ENCODE results near the gene CCDC148. TPM values are rescaled to one million over a fixed set of nuclear protein-coding genes. Genes with fewer than 3 reads are reported as not detected.

Gene CCDC148
- polyA plus RNA-seq, 3 donors = not detected

DNA sequence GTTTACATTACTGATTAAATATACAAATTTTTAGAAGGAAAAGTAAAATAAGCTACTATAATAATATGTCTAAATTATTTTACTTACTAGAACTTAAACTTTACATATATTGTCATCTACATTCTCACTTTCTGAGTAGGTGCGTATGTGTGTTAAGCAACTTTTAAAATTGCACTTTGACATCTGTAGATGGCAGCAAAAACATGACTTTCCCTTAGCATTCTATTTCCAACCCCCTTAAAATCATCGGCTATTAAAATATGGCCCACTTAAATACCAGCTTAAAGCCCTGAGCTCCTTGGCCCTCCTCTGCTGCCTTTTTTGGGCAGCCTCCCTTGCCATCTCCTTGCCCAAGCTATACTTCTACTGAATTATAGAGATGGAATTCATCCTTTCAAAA, 276.9 kb downstream of the CCDC148 start:
- H3K4me2 ChIP-seq (replicated peaks; ENCODE audit: extremely low read depth, low read length, poor library complexity, severe bottlenecking) = no peak overlapping the region
- no peaks in the 10 kb centered on the region for H3K9me3 ChIP-seq (replicated peaks in 1 of 2; ENCODE audit: control insufficient read depth in 1 of 2, insufficient read depth in 1 of 2, low read length in 2 of 2)
- intact Hi-C loops (cut with micrococcal nuclease) = no loop called here
- peaks cover 11% of the 10 kb centered on the region for H3K4me1 Mint-ChIP-seq
- no peaks in the 10 kb centered on the region for H3K79me2 ChIP-seq (ENCODE audit: insufficient read depth, low read length)
- no peaks in the 10 kb centered on the region for H4K20me1 ChIP-seq (ENCODE audit: insufficient read depth, low read length)
- no peaks in the 10 kb centered on the region for H3K27me3 ChIP-seq (ENCODE audit: control insufficient read depth in 2 of 2, insufficient read depth in 2 of 2, low read length in 2 of 2)
- H3K27ac Mint-ChIP-seq = no peak overlapping the region
- DNase-seq = peak in 1 of 3 donors; percentile 7
- TF ChIP-seq, protein P1, sequence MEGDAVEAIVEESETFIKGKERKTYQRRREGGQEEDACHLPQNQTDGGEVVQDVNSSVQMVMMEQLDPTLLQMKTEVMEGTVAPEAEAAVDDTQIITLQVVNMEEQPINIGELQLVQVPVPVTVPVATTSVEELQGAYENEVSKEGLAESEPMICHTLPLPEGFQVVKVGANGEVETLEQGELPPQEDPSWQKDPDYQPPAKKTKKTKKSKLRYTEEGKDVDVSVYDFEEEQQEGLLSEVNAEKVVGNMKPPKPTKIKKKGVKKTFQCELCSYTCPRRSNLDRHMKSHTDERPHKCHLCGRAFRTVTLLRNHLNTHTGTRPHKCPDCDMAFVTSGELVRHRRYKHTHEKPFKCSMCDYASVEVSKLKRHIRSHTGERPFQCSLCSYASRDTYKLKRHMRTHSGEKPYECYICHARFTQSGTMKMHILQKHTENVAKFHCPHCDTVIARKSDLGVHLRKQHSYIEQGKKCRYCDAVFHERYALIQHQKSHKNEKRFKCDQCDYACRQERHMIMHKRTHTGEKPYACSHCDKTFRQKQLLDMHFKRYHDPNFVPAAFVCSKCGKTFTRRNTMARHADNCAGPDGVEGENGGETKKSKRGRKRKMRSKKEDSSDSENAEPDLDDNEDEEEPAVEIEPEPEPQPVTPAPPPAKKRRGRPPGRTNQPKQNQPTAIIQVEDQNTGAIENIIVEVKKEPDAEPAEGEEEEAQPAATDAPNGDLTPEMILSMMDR (IDR thresholded peaks at IDR 0.05) = peak; percentile 51
- no peaks in the 10 kb centered on the region for H3K36me3 Mint-ChIP-seq
- H3K4me3 Mint-ChIP-seq = no peak overlapping the region
- no peak overlapping the region for H3K9ac ChIP-seq (ENCODE audit: insufficient read depth, low read length, poor library complexity, severe bottlenecking)
- H3K27ac ChIP-seq (ENCODE audit: low read depth in 1 of 2, low read length in 2 of 2) = no peak overlapping the region
- H3K27me3 Mint-ChIP-seq (ENCODE audit: low read depth in 3 of 3) = peaks cover 0 to 3% (median 2%) of the 10 kb centered on the region in 3 donors
- 11% methylated on average over 1 of the region's 2 CpGs for WGBS (ENCODE audit: insufficient coverage)
- H3K4me3 ChIP-seq (replicated peaks in 1 of 3; ENCODE audit: low read depth in 2 of 3, low read length in 3 of 3) = no peak overlapping the region
- H3K9me3 Mint-ChIP-seq = no peaks in the 10 kb centered on the region
- H2AFZ ChIP-seq (ENCODE audit: insufficient read depth, low read depth, low read length, poor library complexity, severe bottlenecking) = no peak overlapping the region
- no peaks in the 10 kb centered on the region for H3K36me3 ChIP-seq (replicated peaks in 1 of 2; ENCODE audit: control insufficient read depth in 1 of 2, insufficient read depth in 2 of 2, low read length in 2 of 2)
- peaks cover 3 to 4% of the 10 kb centered on the region in 2 donors for H3K4me1 ChIP-seq (ENCODE audit: control insufficient read depth in 1 of 2, insufficient read depth in 2 of 2, low read length in 2 of 2)

DNA sequence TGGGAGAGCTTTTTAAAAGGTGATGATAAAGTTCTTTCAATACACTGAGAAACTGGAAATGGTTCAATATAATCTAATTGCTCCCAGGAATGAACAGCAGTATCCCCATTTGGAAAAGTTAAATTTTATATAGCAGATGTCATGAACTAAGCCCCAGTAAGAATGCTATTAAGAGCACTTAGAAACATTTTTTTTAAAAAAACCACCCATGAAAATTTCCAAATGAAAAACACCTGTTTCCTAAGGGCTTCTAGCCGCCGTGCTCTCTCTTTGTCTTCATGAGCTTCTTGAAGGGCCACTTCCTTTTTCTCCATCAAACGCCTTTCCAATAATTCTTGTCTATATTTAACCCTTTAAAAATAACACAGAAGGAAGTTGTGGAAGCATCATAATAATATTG, 277.9 kb downstream of the CCDC148 start:
- no CpG with 5 or more reads among the region's 3 CpGs for WGBS (ENCODE audit: insufficient coverage)
- H3K79me2 ChIP-seq (ENCODE audit: insufficient read depth, low read length) = no peaks in the 10 kb centered on the region

More for the DNA sequence above, 277.9 kb downstream of the CCDC148 start:
- Mint-ChIP-seq H3K27ac (no peak overlapping the region), H3K9me3 (no peaks in the 10 kb centered on the region), H3K4me3 (no peak overlapping the region), H3K27me3 (ENCODE audit: low read depth in 3 of 3) (peaks cover 0 to 3% (median 2%) of the 10 kb centered on the region in 3 donors), H3K4me1 (peaks cover 14% of the 10 kb centered on the region), H3K36me3 (no peaks in the 10 kb centered on the region)
- H3K27ac ChIP-seq (ENCODE audit: low read depth in 1 of 2, low read length in 2 of 2) = no peak overlapping the region
- H3K9me3 ChIP-seq (replicated peaks in 1 of 2; ENCODE audit: control insufficient read depth in 1 of 2, insufficient read depth in 1 of 2, low read length in 2 of 2) = no peaks in the 10 kb centered on the region
- no peak overlapping the region for H3K4me3 ChIP-seq (replicated peaks in 1 of 3; ENCODE audit: low read depth in 2 of 3, low read length in 3 of 3)
- no peaks in the 10 kb centered on the region for H3K36me3 ChIP-seq (replicated peaks in 1 of 2; ENCODE audit: control insufficient read depth in 1 of 2, insufficient read depth in 2 of 2, low read length in 2 of 2)
- TF ChIP-seq, protein P1 (IDR thresholded peaks at IDR 0.05) = no peak
- H4K20me1 ChIP-seq (ENCODE audit: insufficient read depth, low read length) = no peaks in the 10 kb centered on the region
- no peak overlapping the region for H3K4me2 ChIP-seq (replicated peaks; ENCODE audit: extremely low read depth, low read length, poor library complexity, severe bottlenecking)
- intact Hi-C loops (cut with micrococcal nuclease) = no loop called here
- H3K9ac ChIP-seq (ENCODE audit: insufficient read depth, low read length, poor library complexity, severe bottlenecking) = no peak overlapping the region
- no peak for DNase-seq
- H3K4me1 ChIP-seq (ENCODE audit: control insufficient read depth in 1 of 2, insufficient read depth in 2 of 2, low read length in 2 of 2) = peaks cover 8 to 10% of the 10 kb centered on the region in 2 donors
- H3K27me3 ChIP-seq (ENCODE audit: control insufficient read depth in 2 of 2, insufficient read depth in 2 of 2, low read length in 2 of 2) = no peaks in the 10 kb centered on the region
- no peak overlapping the region for H2AFZ ChIP-seq (ENCODE audit: insufficient read depth, low read depth, low read length, poor library complexity, severe bottlenecking)
